Measurements from ENCODE around the gene IL1R2.

DNA sequence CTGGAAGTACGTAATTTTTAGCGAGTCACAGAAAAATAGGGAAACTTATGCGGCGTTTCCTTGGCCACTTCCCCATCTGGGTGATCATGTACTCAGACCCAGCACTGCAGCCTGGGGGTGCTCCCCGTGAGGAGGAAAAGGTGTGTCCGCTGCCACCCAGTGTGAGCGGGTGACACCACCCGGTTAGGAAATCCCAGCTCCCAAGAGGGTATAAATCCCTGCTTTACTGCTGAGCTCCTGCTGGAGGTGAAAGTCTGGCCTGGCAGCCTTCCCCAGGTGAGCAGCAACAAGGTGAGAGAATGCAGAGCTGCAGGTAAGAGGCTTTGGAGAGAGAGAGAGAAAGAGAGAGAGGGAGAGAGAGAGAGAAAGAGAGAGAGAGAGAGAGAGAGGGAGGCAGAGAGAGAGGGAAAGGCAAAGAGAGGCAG lies at the start of gene IL1R2:
- TF ChIP-seq, protein P1, sequence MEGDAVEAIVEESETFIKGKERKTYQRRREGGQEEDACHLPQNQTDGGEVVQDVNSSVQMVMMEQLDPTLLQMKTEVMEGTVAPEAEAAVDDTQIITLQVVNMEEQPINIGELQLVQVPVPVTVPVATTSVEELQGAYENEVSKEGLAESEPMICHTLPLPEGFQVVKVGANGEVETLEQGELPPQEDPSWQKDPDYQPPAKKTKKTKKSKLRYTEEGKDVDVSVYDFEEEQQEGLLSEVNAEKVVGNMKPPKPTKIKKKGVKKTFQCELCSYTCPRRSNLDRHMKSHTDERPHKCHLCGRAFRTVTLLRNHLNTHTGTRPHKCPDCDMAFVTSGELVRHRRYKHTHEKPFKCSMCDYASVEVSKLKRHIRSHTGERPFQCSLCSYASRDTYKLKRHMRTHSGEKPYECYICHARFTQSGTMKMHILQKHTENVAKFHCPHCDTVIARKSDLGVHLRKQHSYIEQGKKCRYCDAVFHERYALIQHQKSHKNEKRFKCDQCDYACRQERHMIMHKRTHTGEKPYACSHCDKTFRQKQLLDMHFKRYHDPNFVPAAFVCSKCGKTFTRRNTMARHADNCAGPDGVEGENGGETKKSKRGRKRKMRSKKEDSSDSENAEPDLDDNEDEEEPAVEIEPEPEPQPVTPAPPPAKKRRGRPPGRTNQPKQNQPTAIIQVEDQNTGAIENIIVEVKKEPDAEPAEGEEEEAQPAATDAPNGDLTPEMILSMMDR (conservative IDR thresholded peaks at IDR 0.05; ENCODE audit: low read depth in 2 of 2) = 0 out of 4 replicates have a peak, but pooled peaks of 1 of the 2 experiments have one; percentile 11
- no peak for TF ChIP-seq POLR2AphosphoS5 (IDR thresholded peaks at IDR 0.05; ENCODE audit: low read depth)
- TF ChIP-seq CREB1 (CRISPR knock-in tag; IDR thresholded peaks at IDR 0.05; ENCODE audit: low read depth) = no peak
- no peak for TF ChIP-seq EZH2 (IDR thresholded peaks at IDR 0.05; ENCODE audit: low read depth, unreplicated experiment)
- TF ChIP-seq, protein P2, sequence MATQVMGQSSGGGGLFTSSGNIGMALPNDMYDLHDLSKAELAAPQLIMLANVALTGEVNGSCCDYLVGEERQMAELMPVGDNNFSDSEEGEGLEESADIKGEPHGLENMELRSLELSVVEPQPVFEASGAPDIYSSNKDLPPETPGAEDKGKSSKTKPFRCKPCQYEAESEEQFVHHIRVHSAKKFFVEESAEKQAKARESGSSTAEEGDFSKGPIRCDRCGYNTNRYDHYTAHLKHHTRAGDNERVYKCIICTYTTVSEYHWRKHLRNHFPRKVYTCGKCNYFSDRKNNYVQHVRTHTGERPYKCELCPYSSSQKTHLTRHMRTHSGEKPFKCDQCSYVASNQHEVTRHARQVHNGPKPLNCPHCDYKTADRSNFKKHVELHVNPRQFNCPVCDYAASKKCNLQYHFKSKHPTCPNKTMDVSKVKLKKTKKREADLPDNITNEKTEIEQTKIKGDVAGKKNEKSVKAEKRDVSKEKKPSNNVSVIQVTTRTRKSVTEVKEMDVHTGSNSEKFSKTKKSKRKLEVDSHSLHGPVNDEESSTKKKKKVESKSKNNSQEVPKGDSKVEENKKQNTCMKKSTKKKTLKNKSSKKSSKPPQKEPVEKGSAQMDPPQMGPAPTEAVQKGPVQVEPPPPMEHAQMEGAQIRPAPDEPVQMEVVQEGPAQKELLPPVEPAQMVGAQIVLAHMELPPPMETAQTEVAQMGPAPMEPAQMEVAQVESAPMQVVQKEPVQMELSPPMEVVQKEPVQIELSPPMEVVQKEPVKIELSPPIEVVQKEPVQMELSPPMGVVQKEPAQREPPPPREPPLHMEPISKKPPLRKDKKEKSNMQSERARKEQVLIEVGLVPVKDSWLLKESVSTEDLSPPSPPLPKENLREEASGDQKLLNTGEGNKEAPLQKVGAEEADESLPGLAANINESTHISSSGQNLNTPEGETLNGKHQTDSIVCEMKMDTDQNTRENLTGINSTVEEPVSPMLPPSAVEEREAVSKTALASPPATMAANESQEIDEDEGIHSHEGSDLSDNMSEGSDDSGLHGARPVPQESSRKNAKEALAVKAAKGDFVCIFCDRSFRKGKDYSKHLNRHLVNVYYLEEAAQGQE (IDR thresholded peaks at IDR 0.05; ENCODE audit: unreplicated experiment) = no peak
- TF ChIP-seq JUNB (IDR thresholded peaks at IDR 0.05; ENCODE audit: unreplicated experiment) = no peak
- TF ChIP-seq ZNF331 (CRISPR knock-in tag; IDR thresholded peaks at IDR 0.05; ENCODE audit: low read depth) = no peak
- TF ChIP-seq EZH2phosphoT487 (IDR thresholded peaks at IDR 0.05; ENCODE audit: unreplicated experiment) = no peak
- no peak for TF ChIP-seq STAT1 (IDR thresholded peaks at IDR 0.05; ENCODE audit: unreplicated experiment)
- TF ChIP-seq, protein P3, sequence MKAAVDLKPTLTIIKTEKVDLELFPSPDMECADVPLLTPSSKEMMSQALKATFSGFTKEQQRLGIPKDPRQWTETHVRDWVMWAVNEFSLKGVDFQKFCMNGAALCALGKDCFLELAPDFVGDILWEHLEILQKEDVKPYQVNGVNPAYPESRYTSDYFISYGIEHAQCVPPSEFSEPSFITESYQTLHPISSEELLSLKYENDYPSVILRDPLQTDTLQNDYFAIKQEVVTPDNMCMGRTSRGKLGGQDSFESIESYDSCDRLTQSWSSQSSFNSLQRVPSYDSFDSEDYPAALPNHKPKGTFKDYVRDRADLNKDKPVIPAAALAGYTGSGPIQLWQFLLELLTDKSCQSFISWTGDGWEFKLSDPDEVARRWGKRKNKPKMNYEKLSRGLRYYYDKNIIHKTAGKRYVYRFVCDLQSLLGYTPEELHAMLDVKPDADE (IDR thresholded peaks at IDR 0.05) = no peak
- TF ChIP-seq ZNF114 (CRISPR knock-in tag; IDR thresholded peaks at IDR 0.05) = no peak
- TF ChIP-seq, protein P4, sequence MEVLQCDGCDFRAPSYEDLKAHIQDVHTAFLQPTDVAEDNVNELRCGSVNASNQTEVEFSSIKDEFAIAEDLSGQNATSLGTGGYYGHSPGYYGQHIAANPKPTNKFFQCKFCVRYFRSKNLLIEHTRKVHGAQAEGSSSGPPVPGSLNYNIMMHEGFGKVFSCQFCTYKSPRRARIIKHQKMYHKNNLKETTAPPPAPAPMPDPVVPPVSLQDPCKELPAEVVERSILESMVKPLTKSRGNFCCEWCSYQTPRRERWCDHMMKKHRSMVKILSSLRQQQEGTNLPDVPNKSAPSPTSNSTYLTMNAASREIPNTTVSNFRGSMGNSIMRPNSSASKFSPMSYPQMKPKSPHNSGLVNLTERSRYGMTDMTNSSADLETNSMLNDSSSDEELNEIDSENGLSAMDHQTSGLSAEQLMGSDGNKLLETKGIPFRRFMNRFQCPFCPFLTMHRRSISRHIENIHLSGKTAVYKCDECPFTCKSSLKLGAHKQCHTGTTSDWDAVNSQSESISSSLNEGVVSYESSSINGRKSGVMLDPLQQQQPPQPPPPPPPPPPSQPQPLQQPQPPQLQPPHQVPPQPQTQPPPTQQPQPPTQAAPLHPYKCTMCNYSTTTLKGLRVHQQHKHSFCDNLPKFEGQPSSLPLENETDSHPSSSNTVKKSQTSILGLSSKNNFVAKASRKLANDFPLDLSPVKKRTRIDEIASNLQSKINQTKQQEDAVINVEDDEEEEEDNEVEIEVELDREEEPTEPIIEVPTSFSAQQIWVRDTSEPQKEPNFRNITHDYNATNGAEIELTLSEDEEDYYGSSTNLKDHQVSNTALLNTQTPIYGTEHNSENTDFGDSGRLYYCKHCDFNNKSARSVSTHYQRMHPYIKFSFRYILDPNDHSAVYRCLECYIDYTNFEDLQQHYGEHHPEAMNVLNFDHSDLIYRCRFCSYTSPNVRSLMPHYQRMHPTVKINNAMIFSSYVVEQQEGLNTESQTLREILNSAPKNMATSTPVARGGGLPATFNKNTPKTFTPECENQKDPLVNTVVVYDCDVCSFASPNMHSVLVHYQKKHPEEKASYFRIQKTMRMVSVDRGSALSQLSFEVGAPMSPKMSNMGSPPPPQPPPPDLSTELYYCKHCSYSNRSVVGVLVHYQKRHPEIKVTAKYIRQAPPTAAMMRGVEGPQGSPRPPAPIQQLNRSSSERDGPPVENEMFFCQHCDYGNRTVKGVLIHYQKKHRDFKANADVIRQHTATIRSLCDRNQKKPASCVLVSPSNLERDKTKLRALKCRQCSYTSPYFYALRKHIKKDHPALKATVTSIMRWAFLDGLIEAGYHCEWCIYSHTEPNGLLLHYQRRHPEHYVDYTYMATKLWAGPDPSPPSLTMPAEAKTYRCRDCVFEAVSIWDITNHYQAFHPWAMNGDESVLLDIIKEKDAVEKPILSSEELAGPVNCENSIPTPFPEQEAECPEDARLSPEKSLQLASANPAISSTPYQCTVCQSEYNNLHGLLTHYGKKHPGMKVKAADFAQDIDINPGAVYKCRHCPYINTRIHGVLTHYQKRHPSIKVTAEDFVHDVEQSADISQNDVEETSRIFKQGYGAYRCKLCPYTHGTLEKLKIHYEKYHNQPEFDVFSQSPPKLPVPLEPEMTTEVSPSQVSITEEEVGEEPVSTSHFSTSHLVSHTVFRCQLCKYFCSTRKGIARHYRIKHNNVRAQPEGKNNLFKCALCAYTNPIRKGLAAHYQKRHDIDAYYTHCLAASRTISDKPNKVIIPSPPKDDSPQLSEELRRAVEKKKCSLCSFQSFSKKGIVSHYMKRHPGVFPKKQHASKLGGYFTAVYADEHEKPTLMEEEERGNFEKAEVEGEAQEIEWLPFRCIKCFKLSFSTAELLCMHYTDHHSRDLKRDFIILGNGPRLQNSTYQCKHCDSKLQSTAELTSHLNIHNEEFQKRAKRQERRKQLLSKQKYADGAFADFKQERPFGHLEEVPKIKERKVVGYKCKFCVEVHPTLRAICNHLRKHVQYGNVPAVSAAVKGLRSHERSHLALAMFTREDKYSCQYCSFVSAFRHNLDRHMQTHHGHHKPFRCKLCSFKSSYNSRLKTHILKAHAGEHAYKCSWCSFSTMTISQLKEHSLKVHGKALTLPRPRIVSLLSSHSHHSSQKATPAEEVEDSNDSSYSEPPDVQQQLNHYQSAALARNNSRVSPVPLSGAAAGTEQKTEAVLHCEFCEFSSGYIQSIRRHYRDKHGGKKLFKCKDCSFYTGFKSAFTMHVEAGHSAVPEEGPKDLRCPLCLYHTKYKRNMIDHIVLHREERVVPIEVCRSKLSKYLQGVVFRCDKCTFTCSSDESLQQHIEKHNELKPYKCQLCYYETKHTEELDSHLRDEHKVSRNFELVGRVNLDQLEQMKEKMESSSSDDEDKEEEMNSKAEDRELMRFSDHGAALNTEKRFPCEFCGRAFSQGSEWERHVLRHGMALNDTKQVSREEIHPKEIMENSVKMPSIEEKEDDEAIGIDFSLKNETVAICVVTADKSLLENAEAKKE (CRISPR knock-in tag; IDR thresholded peaks at IDR 0.05) = no peak

Measured in GM23338 (cell line).